NCI-H82 (cell line): ENCODE measurements around the gene IRF6.

Source experiments
- DNase-seq: peaks from one replicate; lab custom pipeline; 2025; lab: John Stamatoyannopoulos, UW

The IRF6 gene

DNA sequence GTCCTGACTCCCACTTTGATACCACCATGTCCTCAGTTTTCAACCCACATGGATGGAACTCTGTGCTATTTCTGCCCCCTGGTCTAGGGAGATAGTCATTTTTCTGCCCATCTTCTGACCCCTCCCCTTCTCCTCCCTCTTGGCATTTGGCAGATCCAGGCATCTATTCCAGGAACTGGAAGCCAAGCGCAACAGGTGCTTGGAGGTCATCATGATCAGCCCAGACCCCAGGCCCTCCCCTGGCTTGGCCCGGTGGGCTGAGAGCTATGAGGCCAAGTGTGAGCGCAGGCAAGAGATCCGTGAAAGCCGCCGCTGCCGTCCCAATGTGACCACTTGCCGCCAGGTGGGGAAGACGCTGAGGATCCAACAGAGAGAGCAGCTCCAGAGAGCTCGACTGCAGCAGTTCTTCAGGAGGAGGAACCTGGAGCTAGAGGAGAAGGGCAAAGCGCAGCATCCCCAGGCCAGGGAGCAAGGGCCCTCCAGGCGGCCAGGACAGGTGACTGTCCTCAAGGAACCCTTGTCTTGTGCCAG is 46.0 kb downstream of the IRF6 start:
- no peak for DNase-seq

GRCh38 chr1:209758400-209758799 is 47.5 kb downstream of the IRF6 start:
- no peak for DNase-seq

GRCh38 chr1:209756615-209757445 is 49.1 kb downstream of the IRF6 start:
- DNase-seq, result no peak

- no peak for DNase-seq
Observed at GRCh38 chr1:209755926-209756614, 49.9 kb downstream of the IRF6 start, which contains the start of gene TRAF3IP3. TRAF3IP3 (plus strand) TSS chr1:209756053; CDS start chr1:209760040, 3,987 bp downstream.

DNA sequence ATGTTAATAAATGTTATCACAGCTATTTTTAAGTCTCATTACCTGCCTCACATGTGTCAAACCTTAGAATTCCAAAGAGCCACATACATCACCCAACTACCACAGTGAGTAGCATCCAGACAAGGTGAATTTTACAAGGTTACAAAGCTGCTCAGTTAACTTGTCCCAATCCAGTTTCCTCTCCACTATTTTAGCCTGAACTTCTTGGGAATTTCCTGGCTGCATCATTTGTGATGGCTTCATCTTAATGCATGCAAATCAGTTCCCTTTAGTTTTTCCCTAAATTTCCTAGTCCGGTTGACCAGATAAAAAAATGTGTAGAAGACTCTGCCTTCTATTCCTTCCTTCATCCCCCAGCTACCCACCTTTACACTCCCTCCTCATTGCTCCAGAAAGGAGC is 50.7 kb downstream of the IRF6 start:
- DNase-seq, result no peak

GRCh38 chr1:209752890-209753289 is 53.1 kb downstream of the IRF6 start:
- DNase-seq, result no peak

- no peak for DNase-seq
Observed at GRCh38 chr1:209751627-209752231, 54.2 kb downstream of the IRF6 start.

DNA sequence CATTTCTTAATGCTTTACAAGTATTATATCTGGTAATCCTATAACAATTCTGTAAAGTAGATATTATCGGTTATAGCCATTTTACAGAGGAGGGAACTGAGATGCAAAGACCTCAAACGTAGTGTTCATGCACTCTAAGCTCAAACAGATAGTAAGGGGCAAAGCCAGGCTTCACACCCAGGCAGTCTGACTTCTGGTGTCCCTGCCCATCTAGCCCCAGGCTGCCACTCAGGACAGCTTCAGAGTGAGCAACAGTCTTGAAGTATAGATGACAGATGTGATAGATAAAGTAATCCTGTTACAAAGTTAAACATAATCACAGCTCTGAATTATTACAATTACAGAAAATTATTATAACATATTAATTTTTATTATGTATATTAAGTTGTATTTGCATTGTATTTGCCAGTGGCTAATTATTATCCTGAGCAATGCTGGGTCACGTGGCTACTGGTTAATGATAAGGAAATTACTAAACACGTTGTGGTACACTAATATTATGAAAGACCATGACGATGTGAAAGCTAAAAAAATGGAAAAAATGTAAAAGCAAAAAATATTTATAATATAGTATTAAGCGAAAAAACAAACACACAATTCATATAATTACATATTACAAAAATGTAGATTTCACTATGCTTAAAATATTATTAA is 56.1 kb downstream of the IRF6 start:
- DNase-seq, result peak; percentile 46

DNA sequence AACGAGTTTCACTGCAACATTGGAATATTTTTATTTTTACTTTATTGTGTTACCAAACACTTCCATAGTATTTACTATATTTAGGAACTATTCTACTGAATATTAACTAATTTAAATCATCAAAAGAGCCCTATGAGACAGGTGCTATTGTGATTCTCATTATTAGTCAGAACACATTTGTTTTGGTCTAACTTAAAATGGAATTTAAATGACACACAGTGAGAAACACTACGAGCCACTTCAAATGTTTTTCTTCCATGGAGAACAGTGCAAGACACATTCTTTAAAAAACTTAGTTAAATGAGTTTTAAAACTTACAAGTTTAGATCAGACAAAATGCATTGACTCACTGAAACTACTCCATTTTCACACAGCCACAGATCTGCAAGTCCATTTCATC is 56.7 kb downstream of the IRF6 start:
- DNase-seq, result no peak

DNA sequence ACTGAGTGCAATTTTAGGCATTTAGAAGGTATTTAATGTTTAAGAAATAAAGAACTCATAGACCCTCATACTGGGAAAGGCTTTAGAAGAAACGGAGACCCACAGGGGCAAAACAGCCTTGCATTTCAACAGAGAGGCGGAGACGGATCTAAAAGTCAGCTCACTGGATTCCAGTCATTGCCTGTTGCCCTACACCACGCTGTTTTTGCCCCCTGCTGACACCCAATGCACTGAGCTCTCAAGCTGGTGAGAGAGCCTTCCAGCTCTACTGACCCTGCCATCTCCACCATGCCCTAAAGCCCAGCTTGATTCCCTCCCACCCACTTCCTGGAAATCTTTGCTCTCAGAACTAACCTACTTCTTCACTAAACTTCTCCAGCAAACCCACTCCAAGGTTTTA is 57.3 kb downstream of the IRF6 start:
- no peak for DNase-seq

- DNase-seq, result no peak
Observed at GRCh38 chr1:209747580-209748262, 58.2 kb downstream of the IRF6 start.

GRCh38 chr1:209746451-209747165 is 59.3 kb downstream of the IRF6 start:
- no peak for DNase-seq

- no peak for DNase-seq
Observed at GRCh38 chr1:209743145-209743482, 62.8 kb downstream of the IRF6 start.

- no peak for DNase-seq
Observed at GRCh38 chr1:209742409-209743144, 63.4 kb downstream of the IRF6 start.

- no peak for DNase-seq
Observed at GRCh38 chr1:209741889-209742288, 64.1 kb downstream of the IRF6 start.

DNA sequence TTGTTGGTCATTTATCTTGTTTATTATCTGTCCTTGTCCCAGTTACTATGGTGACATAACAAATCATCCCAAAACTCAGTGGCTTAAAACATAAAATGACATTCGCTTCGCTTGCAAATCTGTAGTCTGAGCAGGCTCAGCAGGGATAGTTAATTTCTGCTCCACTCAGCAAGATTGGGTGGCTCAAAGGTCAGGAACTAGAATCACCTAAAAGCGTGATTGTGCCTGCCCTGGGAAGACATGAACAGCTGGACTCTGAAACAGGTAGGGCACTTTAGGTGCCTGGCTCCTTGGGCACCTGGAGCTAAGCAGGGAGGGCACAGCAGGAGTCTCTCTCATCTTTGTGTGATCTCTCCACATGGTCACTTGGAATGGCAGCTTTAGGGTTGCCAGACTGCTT is 64.7 kb downstream of the IRF6 start:
- no peak for DNase-seq

DNA sequence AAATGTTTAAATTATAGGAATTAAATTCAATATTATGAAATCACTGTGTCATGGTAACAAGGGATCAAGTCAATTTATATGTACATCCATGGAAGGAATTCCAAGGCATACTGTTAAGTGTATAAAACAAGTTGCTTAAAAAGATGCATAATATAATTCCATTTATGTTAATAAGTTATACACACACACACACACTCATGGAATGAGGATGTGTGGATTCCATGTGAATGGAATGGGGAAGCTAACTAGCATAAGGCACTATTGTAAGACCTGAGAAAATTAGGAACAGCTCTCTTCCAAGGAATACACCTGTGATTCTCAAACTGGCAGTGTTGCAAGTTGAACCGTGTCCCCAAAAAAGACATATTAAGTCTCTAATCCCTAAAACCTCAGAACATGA is 67.7 kb downstream of the IRF6 start:
- DNase-seq, result no peak

GRCh38 chr1:209737118-209737505 is 68.8 kb downstream of the IRF6 start:
- DNase-seq, result no peak

- no peak for DNase-seq
Observed at GRCh38 chr1:209736490-209737117, 69.3 kb downstream of the IRF6 start.
